Neural cell (in vitro differentiated cells): ENCODE data around the gene RGS14.

Experiments
- EP300 ChIP-seq: fragments of 450-650 bp; conservative IDR thresholded peaks from 2 replicates; pipeline ENCODE4 v1.6.1; 2014; ENCODE audit warnings: antibody characterized with exemption, mild to moderate bottlenecking, moderate library complexity; ENCODE audit not compliant: poor library complexity, severe bottlenecking
- SMC3 ChIP-seq: fragments of 450-650 bp; conservative IDR thresholded peaks from 2 replicates; pipeline ENCODE4 v1.6.1; 2014; ENCODE audit warnings: antibody characterized with exemption, mild to moderate bottlenecking, moderate library complexity; ENCODE audit not compliant: poor library complexity
- TF ChIP-seq, protein P1 (sequence below): fragments of 450-650 bp; IDR thresholded peaks from 2 replicates; pipeline ENCODE4 v1.5.1; 2014; ENCODE audit warnings: antibody characterized with exemption, mild to moderate bottlenecking, moderate library complexity; ENCODE audit not compliant: poor library complexity, severe bottlenecking
- TF ChIP-seq, protein P2 (sequence below): IDR thresholded peaks from 2 replicates; pipeline ENCODE4 v1.6.1; 2012; ENCODE audit warnings: borderline replicate concordance

GRCh38 chr5:177372034-177372896, 14.5 kb downstream of the RGS14 start:
- TF ChIP-seq, protein P1, sequence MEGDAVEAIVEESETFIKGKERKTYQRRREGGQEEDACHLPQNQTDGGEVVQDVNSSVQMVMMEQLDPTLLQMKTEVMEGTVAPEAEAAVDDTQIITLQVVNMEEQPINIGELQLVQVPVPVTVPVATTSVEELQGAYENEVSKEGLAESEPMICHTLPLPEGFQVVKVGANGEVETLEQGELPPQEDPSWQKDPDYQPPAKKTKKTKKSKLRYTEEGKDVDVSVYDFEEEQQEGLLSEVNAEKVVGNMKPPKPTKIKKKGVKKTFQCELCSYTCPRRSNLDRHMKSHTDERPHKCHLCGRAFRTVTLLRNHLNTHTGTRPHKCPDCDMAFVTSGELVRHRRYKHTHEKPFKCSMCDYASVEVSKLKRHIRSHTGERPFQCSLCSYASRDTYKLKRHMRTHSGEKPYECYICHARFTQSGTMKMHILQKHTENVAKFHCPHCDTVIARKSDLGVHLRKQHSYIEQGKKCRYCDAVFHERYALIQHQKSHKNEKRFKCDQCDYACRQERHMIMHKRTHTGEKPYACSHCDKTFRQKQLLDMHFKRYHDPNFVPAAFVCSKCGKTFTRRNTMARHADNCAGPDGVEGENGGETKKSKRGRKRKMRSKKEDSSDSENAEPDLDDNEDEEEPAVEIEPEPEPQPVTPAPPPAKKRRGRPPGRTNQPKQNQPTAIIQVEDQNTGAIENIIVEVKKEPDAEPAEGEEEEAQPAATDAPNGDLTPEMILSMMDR: no peak
- TF ChIP-seq, protein P2, sequence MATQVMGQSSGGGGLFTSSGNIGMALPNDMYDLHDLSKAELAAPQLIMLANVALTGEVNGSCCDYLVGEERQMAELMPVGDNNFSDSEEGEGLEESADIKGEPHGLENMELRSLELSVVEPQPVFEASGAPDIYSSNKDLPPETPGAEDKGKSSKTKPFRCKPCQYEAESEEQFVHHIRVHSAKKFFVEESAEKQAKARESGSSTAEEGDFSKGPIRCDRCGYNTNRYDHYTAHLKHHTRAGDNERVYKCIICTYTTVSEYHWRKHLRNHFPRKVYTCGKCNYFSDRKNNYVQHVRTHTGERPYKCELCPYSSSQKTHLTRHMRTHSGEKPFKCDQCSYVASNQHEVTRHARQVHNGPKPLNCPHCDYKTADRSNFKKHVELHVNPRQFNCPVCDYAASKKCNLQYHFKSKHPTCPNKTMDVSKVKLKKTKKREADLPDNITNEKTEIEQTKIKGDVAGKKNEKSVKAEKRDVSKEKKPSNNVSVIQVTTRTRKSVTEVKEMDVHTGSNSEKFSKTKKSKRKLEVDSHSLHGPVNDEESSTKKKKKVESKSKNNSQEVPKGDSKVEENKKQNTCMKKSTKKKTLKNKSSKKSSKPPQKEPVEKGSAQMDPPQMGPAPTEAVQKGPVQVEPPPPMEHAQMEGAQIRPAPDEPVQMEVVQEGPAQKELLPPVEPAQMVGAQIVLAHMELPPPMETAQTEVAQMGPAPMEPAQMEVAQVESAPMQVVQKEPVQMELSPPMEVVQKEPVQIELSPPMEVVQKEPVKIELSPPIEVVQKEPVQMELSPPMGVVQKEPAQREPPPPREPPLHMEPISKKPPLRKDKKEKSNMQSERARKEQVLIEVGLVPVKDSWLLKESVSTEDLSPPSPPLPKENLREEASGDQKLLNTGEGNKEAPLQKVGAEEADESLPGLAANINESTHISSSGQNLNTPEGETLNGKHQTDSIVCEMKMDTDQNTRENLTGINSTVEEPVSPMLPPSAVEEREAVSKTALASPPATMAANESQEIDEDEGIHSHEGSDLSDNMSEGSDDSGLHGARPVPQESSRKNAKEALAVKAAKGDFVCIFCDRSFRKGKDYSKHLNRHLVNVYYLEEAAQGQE: no peak
- TF ChIP-seq EP300 (no peak), SMC3 (no peak)
